ENCODE measurements around the gene ACOX3.
"Not testable (repeated sequence)": the region's sequence is repeated elsewhere in the genome, so short reads cannot be mapped to it uniquely, and the experiment has no call there.

The ACOX3 gene

DNA sequence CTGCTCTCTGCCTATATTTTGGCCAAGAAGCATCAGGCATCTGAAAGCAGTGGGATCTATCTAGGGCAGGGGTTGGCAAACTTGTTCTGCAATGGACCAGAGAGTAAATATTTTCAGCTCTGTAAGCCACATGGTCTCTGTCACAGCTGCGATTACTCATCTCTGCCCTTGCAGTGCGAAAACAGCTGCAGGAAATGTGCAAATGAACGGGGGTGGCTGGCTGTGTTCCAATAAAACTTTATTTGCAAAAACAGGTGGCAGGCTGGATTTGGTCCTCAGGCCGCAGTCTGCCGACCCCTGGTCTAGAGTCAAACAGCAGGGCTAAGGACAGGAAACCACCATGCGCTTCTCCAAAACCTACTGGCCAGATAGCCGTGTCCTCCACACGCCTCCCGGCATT lies 48.6 kb downstream of the ACOX3 start:
- TF ChIP-seq ZFX (IDR thresholded peaks at IDR 0.05), result no peak
- TF ChIP-seq, protein P1, sequence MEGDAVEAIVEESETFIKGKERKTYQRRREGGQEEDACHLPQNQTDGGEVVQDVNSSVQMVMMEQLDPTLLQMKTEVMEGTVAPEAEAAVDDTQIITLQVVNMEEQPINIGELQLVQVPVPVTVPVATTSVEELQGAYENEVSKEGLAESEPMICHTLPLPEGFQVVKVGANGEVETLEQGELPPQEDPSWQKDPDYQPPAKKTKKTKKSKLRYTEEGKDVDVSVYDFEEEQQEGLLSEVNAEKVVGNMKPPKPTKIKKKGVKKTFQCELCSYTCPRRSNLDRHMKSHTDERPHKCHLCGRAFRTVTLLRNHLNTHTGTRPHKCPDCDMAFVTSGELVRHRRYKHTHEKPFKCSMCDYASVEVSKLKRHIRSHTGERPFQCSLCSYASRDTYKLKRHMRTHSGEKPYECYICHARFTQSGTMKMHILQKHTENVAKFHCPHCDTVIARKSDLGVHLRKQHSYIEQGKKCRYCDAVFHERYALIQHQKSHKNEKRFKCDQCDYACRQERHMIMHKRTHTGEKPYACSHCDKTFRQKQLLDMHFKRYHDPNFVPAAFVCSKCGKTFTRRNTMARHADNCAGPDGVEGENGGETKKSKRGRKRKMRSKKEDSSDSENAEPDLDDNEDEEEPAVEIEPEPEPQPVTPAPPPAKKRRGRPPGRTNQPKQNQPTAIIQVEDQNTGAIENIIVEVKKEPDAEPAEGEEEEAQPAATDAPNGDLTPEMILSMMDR (conservative IDR thresholded peaks at IDR 0.05), result no peak
- H3K27ac ChIP-seq, result no peak overlapping the region

DNA sequence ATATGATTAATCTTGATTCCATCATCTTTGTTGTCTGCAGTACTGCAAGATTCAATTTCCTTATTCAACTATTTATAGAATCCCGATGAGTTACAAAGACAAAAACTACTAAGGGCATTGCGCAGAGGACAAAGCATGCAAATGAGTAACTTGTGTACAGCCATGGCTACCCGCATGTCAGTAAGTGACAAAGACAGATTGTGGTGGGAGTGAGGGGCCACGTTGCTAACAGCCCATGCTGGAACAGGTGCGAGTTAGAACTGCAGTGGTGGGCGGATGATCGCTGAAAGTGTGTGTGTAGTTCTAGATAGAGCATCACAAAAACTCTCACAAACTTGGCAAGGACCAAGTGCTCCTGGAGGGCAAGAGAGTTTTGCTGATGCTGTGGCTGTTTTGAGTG lies 49.5 kb downstream of the ACOX3 start:
- TF ChIP-seq ZFX (IDR thresholded peaks at IDR 0.05), result no peak
- TF ChIP-seq, protein P1 (conservative IDR thresholded peaks at IDR 0.05), result no peak
- no peak overlapping the region for H3K27ac ChIP-seq

DNA sequence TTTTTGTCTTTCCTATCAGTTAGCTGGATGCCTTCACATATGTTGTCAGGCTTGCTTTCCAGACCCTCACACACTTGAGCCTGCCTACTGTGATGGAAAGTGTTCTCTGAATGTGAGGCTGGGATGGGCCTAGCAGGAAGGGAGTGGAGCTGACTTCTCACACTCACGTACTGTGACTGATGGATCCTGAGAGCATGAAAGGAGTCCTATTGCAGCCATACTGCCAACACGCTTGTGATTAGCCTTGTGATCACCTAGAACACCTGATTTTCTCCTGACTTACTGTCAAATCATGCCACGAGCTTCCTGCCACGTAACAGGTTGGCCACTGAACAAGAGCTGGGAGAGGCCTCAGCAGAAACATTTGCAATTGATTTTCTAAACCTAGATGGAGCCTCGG lies 49.9 kb downstream of the ACOX3 start:
- no peak overlapping the region for H3K27ac ChIP-seq
- TF ChIP-seq ZFX (IDR thresholded peaks at IDR 0.05), result no peak
- TF ChIP-seq, protein P1 (conservative IDR thresholded peaks at IDR 0.05), result no peak

- TF ChIP-seq, protein P1 (conservative IDR thresholded peaks at IDR 0.05), result no peak
- no peak for TF ChIP-seq ZFX (IDR thresholded peaks at IDR 0.05)
- no peak overlapping the region for H3K27ac ChIP-seq
Observed at GRCh38 chr4:8388528-8388870, 52.0 kb downstream of the ACOX3 start.

GRCh38 chr4:8387615-8388527 lies 52.7 kb downstream of the ACOX3 start:
- TF ChIP-seq, protein P1 (conservative IDR thresholded peaks at IDR 0.05), result no peak
- no peak for TF ChIP-seq ZFX (IDR thresholded peaks at IDR 0.05)
- H3K27ac ChIP-seq, result no peak overlapping the region

DNA sequence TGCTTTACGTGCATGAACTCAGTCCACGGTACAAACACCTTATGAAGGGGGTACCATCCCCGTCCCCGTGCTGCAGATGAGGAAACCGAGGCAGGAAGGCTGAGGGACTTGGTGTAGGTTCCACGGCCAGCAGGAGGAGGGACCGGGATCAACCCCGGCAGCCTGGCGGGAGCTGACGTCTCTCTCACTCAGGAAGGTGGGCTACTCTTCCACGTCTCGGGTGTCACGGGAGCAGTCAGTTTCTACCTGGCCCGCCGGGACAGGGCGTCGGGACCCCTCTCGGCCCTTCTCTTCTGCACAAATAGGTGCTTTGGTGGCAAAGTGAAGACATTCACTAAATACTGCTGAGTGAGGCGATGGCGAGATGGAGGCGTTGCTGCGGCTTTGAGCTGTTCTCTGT lies 53.3 kb downstream of the ACOX3 start:
- TF ChIP-seq ZFX (IDR thresholded peaks at IDR 0.05), result no peak
- TF ChIP-seq, protein P1 (conservative IDR thresholded peaks at IDR 0.05), result no peak
- no peak overlapping the region for H3K27ac ChIP-seq

GRCh38 chr4:8386731-8387130 lies 53.8 kb downstream of the ACOX3 start:
- no peak overlapping the region for H3K27ac ChIP-seq

DNA sequence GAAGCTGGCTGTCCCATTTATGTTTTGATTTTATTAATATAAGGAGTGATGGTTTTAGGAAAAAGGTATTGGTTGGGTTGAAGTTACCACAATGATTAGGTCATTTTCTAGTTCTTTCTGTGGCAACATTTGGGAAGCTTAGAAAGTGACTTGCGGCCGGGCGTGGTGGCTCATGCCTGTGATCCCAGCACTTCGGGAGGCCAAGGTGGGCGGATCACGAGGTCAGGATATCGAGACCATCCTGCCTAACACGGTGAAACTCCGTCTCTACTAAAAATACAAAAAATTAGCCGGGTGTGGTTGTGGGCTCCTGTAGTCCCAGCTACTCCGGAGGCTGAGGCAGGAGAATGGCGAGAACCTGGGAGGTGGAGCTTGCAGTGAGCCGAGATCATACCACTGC lies 54.4 kb downstream of the ACOX3 start:
- H3K27ac ChIP-seq, result not testable (repeated sequence)

More at GRCh38 chr4:8386731-8387130, 53.8 kb downstream of the ACOX3 start:
- no peak for TF ChIP-seq ZFX (IDR thresholded peaks at IDR 0.05)
- TF ChIP-seq, protein P1 (conservative IDR thresholded peaks at IDR 0.05), result no peak
